Gastroesophageal sphincter (tissue), 4 donors: ENCODE measurements around the gene GRIA3. TPM values are rescaled to one million over a fixed set of nuclear protein-coding genes. Genes with fewer than 3 reads are reported as not detected.

Source experiments
- ATAC-seq: fragments of 150-250 bp; one replicate; pipeline ENCODE4 v1.9.1; 2016; ENCODE audit warnings: mild to moderate bottlenecking, moderate library complexity
- H3K27ac ChIP-seq, 4 donors: fragments of 200-600 bp; sonication (generic) in 3 of 4; 1 replicate in 3 of 4; 2 replicates in 1 of 4; pipeline ENCODE4 v1.5.1; 2016 to 2019
- H3K27me3 ChIP-seq: fragments of 200-600 bp; sonication (generic); one replicate; pipeline ENCODE4 v1.5.1; 2019
- H3K36me3 ChIP-seq, 2 donors: fragments of 200-600 bp; sonication (generic); one replicate each; pipeline ENCODE4 v1.5.1; 2019; ENCODE audit warnings: control low read depth in 1 of 2
- H3K4me1 ChIP-seq, 3 donors: fragments of 200-600 bp; sonication (generic); 1 replicate in 2 of 3; 2 replicates in 1 of 3; pipeline ENCODE4 v1.5.1; 2016 to 2019; ENCODE audit warnings: control low read depth in 2 of 3
- H3K4me3 ChIP-seq, 2 donors: fragments of 200-600 bp; sonication (generic); one replicate each; pipeline ENCODE4 v1.5.1; 2019; ENCODE audit warnings: mild to moderate bottlenecking in 1 of 2, moderate library complexity in 1 of 2
- H3K9me3 ChIP-seq, 3 donors: fragments of 200-600 bp; sonication (generic); one replicate each; pipeline ENCODE4 v1.5.1; 2017 to 2019; ENCODE audit warnings: control low read depth in 2 of 3
- EP300 ChIP-seq: sonication (generic); formaldehyde crosslinking; IDR thresholded peaks from one replicate; pipeline ENCODE4 v1.6.1; 2017; ENCODE audit warnings: antibody characterized with exemption, mild to moderate bottlenecking
- POLR2A ChIP-seq, 2 donors: fragments of 450-650 bp; IDR thresholded peaks; one replicate each; pipeline ENCODE4 v1.6.1; 2017; ENCODE audit warnings: antibody characterized with exemption in 2 of 2, mild to moderate bottlenecking in 2 of 2, moderate library complexity in 1 of 2
- POLR2AphosphoS5 ChIP-seq: sonication (generic); formaldehyde crosslinking; IDR thresholded peaks from one replicate; pipeline ENCODE4 v1.6.1; 2017; ENCODE audit warnings: antibody characterized with exemption
- WGBS, 2 donors: methylation state at CpG; one replicate each; pipeline ENCODE4 v1.1.5; 2018; ENCODE audit warnings: low coverage in 1 of 2; 5-methylcytosine and 5-hydroxymethylcytosine counted together
- total RNA-seq, 4 donors: library from RNA; depleted of rRNA; stranded (reverse); fragments of >200 nt; gene quantifications; one replicate each; pipeline ENCODE4 v1.1.0, GENCODE V29; 2016
- TF ChIP-seq, protein P1 (sequence below), 4 experiments: fragments of 200-600 bp in 2 of 4; fragments of 450-650 bp in 2 of 4; sonication (generic) in 1 of 4; IDR thresholded peaks; one replicate each; pipeline ENCODE4 v1.5.1; 2017 to 2019; ENCODE audit warnings: antibody characterized with exemption in 4 of 4, mild to moderate bottlenecking in 2 of 4, moderate library complexity in 2 of 4

Gene GRIA3
- total RNA-seq, 4 donors from 2014 or later: 0.07 to 2.5 (median 1.1) TPM

DNA sequence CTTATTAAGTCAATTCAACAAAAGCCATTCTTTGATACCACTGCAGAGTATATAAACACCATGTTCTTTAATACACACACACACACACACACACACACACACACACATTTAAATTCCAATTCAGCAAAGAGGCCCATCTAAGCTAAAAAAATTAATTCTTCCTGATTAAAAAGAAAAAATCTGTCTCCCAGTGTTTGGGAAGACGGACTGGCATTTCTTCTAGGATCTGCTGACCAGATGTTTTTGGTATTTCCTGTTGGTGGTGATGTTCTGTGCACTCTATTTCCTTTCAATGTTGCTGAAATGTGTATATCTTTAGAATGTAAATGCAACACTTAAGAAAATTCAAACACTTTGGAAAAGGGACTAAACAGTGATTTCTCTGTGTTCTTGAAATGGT lies 304.9 kb downstream of the GRIA3 start:
- Histone ChIP-seq H3K27me3 (no peaks in the 10 kb centered on the region), H3K36me3 (no peaks in the 10 kb centered on the region), H3K27ac (no peak overlapping the region), H3K4me3 (no peak overlapping the region), H3K9me3 (no peaks in the 10 kb centered on the region), H3K4me1 (no peaks in the 10 kb centered on the region)
- ATAC-seq: no peak
- 25 to 67% methylated on average over 1 of the region's 1 CpG for WGBS, 2 donors
- TF ChIP-seq POLR2A (IDR thresholded peaks at IDR 0.05): no peak
- TF ChIP-seq, protein P1, sequence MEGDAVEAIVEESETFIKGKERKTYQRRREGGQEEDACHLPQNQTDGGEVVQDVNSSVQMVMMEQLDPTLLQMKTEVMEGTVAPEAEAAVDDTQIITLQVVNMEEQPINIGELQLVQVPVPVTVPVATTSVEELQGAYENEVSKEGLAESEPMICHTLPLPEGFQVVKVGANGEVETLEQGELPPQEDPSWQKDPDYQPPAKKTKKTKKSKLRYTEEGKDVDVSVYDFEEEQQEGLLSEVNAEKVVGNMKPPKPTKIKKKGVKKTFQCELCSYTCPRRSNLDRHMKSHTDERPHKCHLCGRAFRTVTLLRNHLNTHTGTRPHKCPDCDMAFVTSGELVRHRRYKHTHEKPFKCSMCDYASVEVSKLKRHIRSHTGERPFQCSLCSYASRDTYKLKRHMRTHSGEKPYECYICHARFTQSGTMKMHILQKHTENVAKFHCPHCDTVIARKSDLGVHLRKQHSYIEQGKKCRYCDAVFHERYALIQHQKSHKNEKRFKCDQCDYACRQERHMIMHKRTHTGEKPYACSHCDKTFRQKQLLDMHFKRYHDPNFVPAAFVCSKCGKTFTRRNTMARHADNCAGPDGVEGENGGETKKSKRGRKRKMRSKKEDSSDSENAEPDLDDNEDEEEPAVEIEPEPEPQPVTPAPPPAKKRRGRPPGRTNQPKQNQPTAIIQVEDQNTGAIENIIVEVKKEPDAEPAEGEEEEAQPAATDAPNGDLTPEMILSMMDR (IDR thresholded peaks at IDR 0.05): no peak
- TF ChIP-seq EP300: no peak
- no peak for TF ChIP-seq POLR2AphosphoS5

DNA sequence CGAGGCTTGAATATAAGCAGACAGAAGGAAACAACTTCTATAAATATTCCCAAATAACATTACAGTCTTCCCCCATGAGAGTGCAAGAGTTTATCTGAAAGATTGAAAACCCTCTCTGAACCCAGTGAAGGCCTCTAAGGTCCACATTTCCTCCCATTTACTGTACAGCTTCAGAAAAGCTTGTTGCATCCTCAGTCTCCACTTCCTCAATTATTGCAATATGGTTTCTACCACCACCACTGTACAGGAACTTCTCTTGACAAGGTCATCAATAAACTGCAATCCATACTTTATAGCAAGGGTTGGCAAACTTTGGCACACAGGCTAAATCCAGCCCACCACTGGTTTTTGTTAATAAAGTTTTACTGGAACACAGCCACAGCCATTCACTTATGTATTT lies 309.8 kb downstream of the GRIA3 start:
- TF ChIP-seq POLR2A (IDR thresholded peaks at IDR 0.05): no peak
- Histone ChIP-seq H3K27ac (no peak overlapping the region), H3K4me1 (no peaks in the 10 kb centered on the region), H3K36me3 (no peaks in the 10 kb centered on the region), H3K4me3 (no peak overlapping the region), H3K27me3 (no peaks in the 10 kb centered on the region), H3K9me3 (no peaks in the 10 kb centered on the region)
- no peak for ATAC-seq
- 43 to 80% methylated on average over 1 of the region's 1 CpG for WGBS, 2 donors

DNA sequence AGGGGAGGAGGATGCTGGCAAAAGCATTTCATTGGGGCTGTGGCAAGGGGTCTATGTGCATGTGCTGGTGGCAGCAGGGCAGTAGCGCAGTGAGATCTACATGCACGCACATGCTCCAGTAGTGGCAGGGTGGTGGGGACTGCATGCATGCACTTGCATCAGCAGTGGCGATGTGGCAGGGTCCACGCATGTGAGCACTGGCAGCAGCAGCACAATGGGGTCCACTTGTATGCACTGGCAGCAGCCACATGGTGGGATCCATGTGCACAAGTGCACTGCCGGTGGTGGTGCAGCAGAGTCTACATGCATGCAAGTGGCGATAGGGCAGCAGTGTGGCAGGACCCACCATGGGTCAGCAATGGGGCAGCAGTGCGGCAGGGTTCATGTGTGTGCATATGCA lies 315.7 kb downstream of the GRIA3 start:
- Histone ChIP-seq H3K4me1 (no peaks in the 10 kb centered on the region), H3K36me3 (no peaks in the 10 kb centered on the region), H3K27ac (no peak overlapping the region), H3K4me3 (no peak overlapping the region), H3K27me3 (no peaks in the 10 kb centered on the region), H3K9me3 (no peaks in the 10 kb centered on the region)
- TF ChIP-seq, protein P1 (IDR thresholded peaks at IDR 0.05): no peak
- TF ChIP-seq POLR2A (IDR thresholded peaks at IDR 0.05) (no peak), POLR2AphosphoS5 (no peak), EP300 (no peak)
- WGBS, 2 donors: no CpG with 5 or more reads among the region's 7 CpGs
- ATAC-seq: no peak

DNA sequence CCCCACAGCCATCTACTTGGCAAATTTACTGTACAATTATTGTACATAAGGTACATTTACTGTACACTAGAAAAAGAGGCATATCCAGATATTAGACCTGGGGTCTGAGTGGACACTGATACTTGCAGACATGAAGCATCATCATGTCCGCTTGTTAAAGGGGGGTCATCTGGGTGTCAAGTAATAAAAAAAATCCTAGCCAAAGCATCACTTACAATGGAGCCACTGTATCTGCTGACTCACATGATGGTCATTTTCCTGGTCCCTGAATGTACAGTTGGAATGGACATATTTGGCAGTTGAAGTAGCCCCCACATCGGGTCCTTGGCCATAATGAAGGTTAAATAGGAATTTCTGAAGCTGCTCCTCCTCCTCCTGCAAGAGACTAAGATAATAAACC lies 320.0 kb downstream of the GRIA3 start:
- no peaks in the 10 kb centered on the region for H3K4me1 ChIP-seq
- no peak overlapping the region for H3K4me3 ChIP-seq
- TF ChIP-seq POLR2A (IDR thresholded peaks at IDR 0.05) (no peak), EP300 (no peak), POLR2AphosphoS5 (no peak)
- TF ChIP-seq, protein P1 (IDR thresholded peaks at IDR 0.05): no peak
- ATAC-seq: no peak
- WGBS, 2 donors: 70 to 71% methylated on average over 1 to 2 of the region's 2 CpGs
- no peaks in the 10 kb centered on the region for H3K36me3 ChIP-seq
- H3K27ac ChIP-seq: no peak overlapping the region
- no peaks in the 10 kb centered on the region for H3K9me3 ChIP-seq
- no peaks in the 10 kb centered on the region for H3K27me3 ChIP-seq

DNA sequence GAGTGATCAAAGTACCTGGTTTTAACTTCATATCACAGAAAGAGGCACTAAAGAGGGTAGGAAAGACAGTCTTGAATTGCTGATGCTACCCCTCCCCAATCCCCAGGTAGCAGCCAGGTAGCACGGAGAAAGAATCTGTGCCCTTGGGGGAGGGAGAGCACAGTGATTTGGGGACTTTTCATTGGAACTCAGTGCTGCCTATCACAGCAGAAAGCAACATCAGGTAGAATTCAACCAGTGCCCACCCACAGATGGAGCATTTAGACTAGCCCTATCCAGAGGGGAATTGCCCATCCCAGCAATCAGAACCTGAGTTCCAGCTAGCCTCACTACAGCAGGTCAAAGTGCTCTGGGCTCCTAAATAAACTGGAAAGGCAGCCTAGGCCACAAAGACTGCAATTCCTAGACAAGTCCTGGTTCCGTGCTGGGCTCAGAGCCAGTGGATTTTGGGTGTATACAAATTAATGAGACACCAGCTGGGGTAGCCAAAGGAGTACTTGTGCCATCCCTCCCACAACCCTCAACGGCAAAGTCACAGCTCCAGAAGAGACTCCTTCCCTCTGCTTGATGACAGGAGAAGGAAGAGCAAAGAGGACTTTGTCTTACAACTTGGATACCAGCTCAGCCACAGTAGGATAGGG lies 320.7 kb downstream of the GRIA3 start:
- no peaks in the 10 kb centered on the region for H3K36me3 ChIP-seq
- no peak for ATAC-seq
- no peaks in the 10 kb centered on the region for H3K9me3 ChIP-seq
- no peak for TF ChIP-seq EP300
- no peak for TF ChIP-seq POLR2A (IDR thresholded peaks at IDR 0.05)
- TF ChIP-seq, protein P1 (IDR thresholded peaks at IDR 0.05): no peak
- no peak for TF ChIP-seq POLR2AphosphoS5
- no peak overlapping the region for H3K4me3 ChIP-seq
- no peak overlapping the region for H3K27ac ChIP-seq
- WGBS, 2 donors: 75% methylated on average over 1 of the region's 3 CpGs; no CpG with 5 or more reads in 1 of the 2 donors
- H3K4me1 ChIP-seq: no peaks in the 10 kb centered on the region
- H3K27me3 ChIP-seq: no peaks in the 10 kb centered on the region
